Tibial nerve (tissue), 4 donors: Measurements from ENCODE around the gene NR2F2. TPM values are rescaled to one million over a fixed set of nuclear protein-coding genes. Genes with fewer than 3 reads are reported as not detected.

Source experiments
- DNase-seq, 2 donors: peaks; one replicate each; pipeline ENCODE4 v3.0.0-alpha.2; 2019; ENCODE audit warnings: low spot score in 2 of 2
- H3K27ac ChIP-seq, 4 donors: fragments of 200-600 bp; sonication (generic) in 3 of 4; one replicate each; pipeline ENCODE4 v1.5.1; 2017 to 2019; ENCODE audit warnings: mild to moderate bottlenecking in 1 of 4
- H3K27me3 ChIP-seq, 2 donors: fragments of 200-600 bp; sonication (generic) in 1 of 2; one replicate each; pipeline versions ENCODE4 v1.5.1 to v1.6.0; 2017 to 2019
- H3K36me3 ChIP-seq, 3 donors: fragments of 200-600 bp; sonication (generic); one replicate each; pipeline ENCODE4 v1.5.1; 2018 to 2019
- H3K4me1 ChIP-seq, 4 donors: fragments of 200-600 bp; sonication (generic) in 3 of 4; one replicate each; pipeline ENCODE4 v1.5.1; 2017 to 2019
- H3K4me3 ChIP-seq, 4 donors: fragments of 200-600 bp; sonication (generic) in 3 of 4; one replicate each; pipeline ENCODE4 v1.5.1; 2017 to 2019; ENCODE audit warnings: mild to moderate bottlenecking in 1 of 4, moderate library complexity in 1 of 4
- H3K9me3 ChIP-seq, 4 donors: fragments of 200-600 bp; sonication (generic) in 3 of 4; one replicate each; pipeline ENCODE4 v1.5.1; 2017 to 2019
- CTCF ChIP-seq, 5 experiments: fragments of 200-600 bp in 3 of 5; fragments of 450-650 bp in 2 of 5; sonication (generic) in 3 of 5; IDR thresholded peaks; one replicate each; pipeline ENCODE4 v1.5.1; 2016 to 2019; ENCODE audit warnings: antibody characterized with exemption in 5 of 5, mild to moderate bottlenecking in 3 of 5, moderate library complexity in 2 of 5
- EP300 ChIP-seq, 2 donors: sonication (generic); formaldehyde crosslinking; IDR thresholded peaks; one replicate each; pipeline ENCODE4 v1.6.1; 2017; ENCODE audit warnings: antibody characterized with exemption in 2 of 2, mild to moderate bottlenecking in 1 of 2
- POLR2A ChIP-seq, 2 donors: fragments of 450-650 bp; IDR thresholded peaks; one replicate each; pipeline ENCODE4 v1.6.1; 2017; ENCODE audit warnings: antibody characterized with exemption in 2 of 2, mild to moderate bottlenecking in 2 of 2, moderate library complexity in 2 of 2
- WGBS, 2 donors: methylation state at CpG; one replicate each; pipeline ENCODE4 v1.1.5; 2018; 5-methylcytosine and 5-hydroxymethylcytosine counted together
- total RNA-seq, 4 donors: library from RNA; depleted of rRNA; stranded (reverse); fragments of >200 nt; gene quantifications; one replicate each; pipeline ENCODE4 v1.1.0, GENCODE V29; 2016

NR2F2 gene
- total RNA-seq, 4 donors from 2014 or later, result 70.8 to 129 (median 124) TPM

- WGBS, 2 donors, result 47 to 60% methylated on average over 5 of the region's 5 CpGs
- no peaks in the 10 kb centered on the region for H3K36me3 ChIP-seq
Observed at GRCh38 chr15:96309143-96309660, 21.3 kb upstream of the NR2F2 start.

GRCh38 chr15:96311256-96311955 is 19.1 kb upstream of the NR2F2 start:
- Histone ChIP-seq H3K9me3 (no peaks in the 10 kb centered on the region), H3K36me3 (no peaks in the 10 kb centered on the region), H3K27ac (peak overlapping the region in 2 of 4 donors; percentile 98 to 99), H3K4me3 (no peak overlapping the region), H3K4me1 (peaks cover 0 to 85% (median 23%) of the 10 kb centered on the region in 4 donors), H3K27me3 (no peaks in the 10 kb centered on the region)
- WGBS, 2 donors, result 18 to 33% methylated on average over 5 of the region's 5 CpGs
- DNase-seq, result no peak
- TF ChIP-seq CTCF (IDR thresholded peaks at IDR 0.05), result no peak
- TF ChIP-seq EP300 (IDR thresholded peaks at IDR 0.05), result no peak
- TF ChIP-seq POLR2A (IDR thresholded peaks at IDR 0.05), result no peak

More at GRCh38 chr15:96309143-96309660, 21.3 kb upstream of the NR2F2 start:
- Histone ChIP-seq H3K9me3 (no peaks in the 10 kb centered on the region), H3K27me3 (no peaks in the 10 kb centered on the region), H3K27ac (peak overlapping the region in 1 of 4 donors; percentile 51), H3K4me3 (no peak overlapping the region), H3K4me1 (peaks cover 0 to 63% (median 21%) of the 10 kb centered on the region in 4 donors)
- DNase-seq, result no peak
- no peak for TF ChIP-seq CTCF (IDR thresholded peaks at IDR 0.05)
- TF ChIP-seq POLR2A (IDR thresholded peaks at IDR 0.05), result no peak
- TF ChIP-seq EP300 (IDR thresholded peaks at IDR 0.05), result no peak

GRCh38 chr15:96311956-96312294 is 18.6 kb upstream of the NR2F2 start:
- peaks cover 0 to 91% (median 23%) of the 10 kb centered on the region in 4 donors for H3K4me1 ChIP-seq
- WGBS, 2 donors, result 49 to 52% methylated on average over 5 of the region's 5 CpGs
- H3K36me3 ChIP-seq, result no peaks in the 10 kb centered on the region
- no peaks in the 10 kb centered on the region for H3K27me3 ChIP-seq
- no peak for DNase-seq
- H3K9me3 ChIP-seq, result no peaks in the 10 kb centered on the region
- H3K27ac ChIP-seq, result peak overlapping the region in 2 of 4 donors; percentile 98 to 99
- TF ChIP-seq CTCF (IDR thresholded peaks at IDR 0.05), result no peak
- no peak for TF ChIP-seq POLR2A (IDR thresholded peaks at IDR 0.05)
- no peak for TF ChIP-seq EP300 (IDR thresholded peaks at IDR 0.05)
- H3K4me3 ChIP-seq, result no peak overlapping the region

GRCh38 chr15:96312641-96313335 is 17.7 kb upstream of the NR2F2 start:
- Histone ChIP-seq H3K4me3 (no peak overlapping the region), H3K36me3 (no peaks in the 10 kb centered on the region), H3K9me3 (no peaks in the 10 kb centered on the region), H3K4me1 (peaks cover 0 to 96% (median 23%) of the 10 kb centered on the region in 4 donors), H3K27me3 (no peaks in the 10 kb centered on the region), H3K27ac (peak overlapping the region in 2 of 4 donors; percentile 98 to 99)
- WGBS, 2 donors, result 34 to 40% methylated on average over 4 of the region's 4 CpGs
- DNase-seq, result no peak
- no peak for TF ChIP-seq POLR2A (IDR thresholded peaks at IDR 0.05)
- no peak for TF ChIP-seq CTCF (IDR thresholded peaks at IDR 0.05)
- TF ChIP-seq EP300 (IDR thresholded peaks at IDR 0.05), result peak in 1 of 2 donors; percentile 11

GRCh38 chr15:96314518-96314917 is 16.0 kb upstream of the NR2F2 start:
- no peak for DNase-seq
- H3K27ac ChIP-seq, result peak overlapping the region in 2 of 4 donors; percentile 98 to 99
- no peaks in the 10 kb centered on the region for H3K36me3 ChIP-seq
- H3K27me3 ChIP-seq, result no peaks in the 10 kb centered on the region
- peaks cover 0 to 96% (median 21%) of the 10 kb centered on the region in 4 donors for H3K4me1 ChIP-seq
- H3K9me3 ChIP-seq, result no peaks in the 10 kb centered on the region
- no peak overlapping the region for H3K4me3 ChIP-seq
- TF ChIP-seq EP300 (IDR thresholded peaks at IDR 0.05), result no peak
- no peak for TF ChIP-seq POLR2A (IDR thresholded peaks at IDR 0.05)
- no peak for TF ChIP-seq CTCF (IDR thresholded peaks at IDR 0.05)
